ENCODE measurements around the gene ZFAND3. TPM values are rescaled to one million over a fixed set of nuclear protein-coding genes. Genes with fewer than 3 reads are reported as not detected.

ZFAND3 gene
- total RNA-seq, 1 donor from 2014 or later: 31.2 TPM

- H3K9me3 ChIP-seq: no peaks in the 10 kb centered on the region
- TF ChIP-seq, protein P1, sequence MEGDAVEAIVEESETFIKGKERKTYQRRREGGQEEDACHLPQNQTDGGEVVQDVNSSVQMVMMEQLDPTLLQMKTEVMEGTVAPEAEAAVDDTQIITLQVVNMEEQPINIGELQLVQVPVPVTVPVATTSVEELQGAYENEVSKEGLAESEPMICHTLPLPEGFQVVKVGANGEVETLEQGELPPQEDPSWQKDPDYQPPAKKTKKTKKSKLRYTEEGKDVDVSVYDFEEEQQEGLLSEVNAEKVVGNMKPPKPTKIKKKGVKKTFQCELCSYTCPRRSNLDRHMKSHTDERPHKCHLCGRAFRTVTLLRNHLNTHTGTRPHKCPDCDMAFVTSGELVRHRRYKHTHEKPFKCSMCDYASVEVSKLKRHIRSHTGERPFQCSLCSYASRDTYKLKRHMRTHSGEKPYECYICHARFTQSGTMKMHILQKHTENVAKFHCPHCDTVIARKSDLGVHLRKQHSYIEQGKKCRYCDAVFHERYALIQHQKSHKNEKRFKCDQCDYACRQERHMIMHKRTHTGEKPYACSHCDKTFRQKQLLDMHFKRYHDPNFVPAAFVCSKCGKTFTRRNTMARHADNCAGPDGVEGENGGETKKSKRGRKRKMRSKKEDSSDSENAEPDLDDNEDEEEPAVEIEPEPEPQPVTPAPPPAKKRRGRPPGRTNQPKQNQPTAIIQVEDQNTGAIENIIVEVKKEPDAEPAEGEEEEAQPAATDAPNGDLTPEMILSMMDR (IDR thresholded peaks at IDR 0.05): no peak
- no peak for TF ChIP-seq POLR2A (IDR thresholded peaks at IDR 0.05)
- TF ChIP-seq POLR2AphosphoS5 (IDR thresholded peaks at IDR 0.05; ENCODE audit: insufficient read depth in 1 of 2, low read depth in 1 of 2): no peak
- H3K27me3 ChIP-seq: no peaks in the 10 kb centered on the region
- DNase-seq (ENCODE audit: extremely low spot score in 2 of 2): no peak
- H3K36me3 ChIP-seq: no peaks in the 10 kb centered on the region
- H3K27ac ChIP-seq: no peak overlapping the region
- intact Hi-C loops (cut with DNase I): no loop called here
- no peak overlapping the region for H3K4me3 ChIP-seq
- peaks cover 32% of the 10 kb centered on the region for H3K4me1 ChIP-seq
Measured at GRCh38 chr6:37994223-37994622, 174.7 kb downstream of the ZFAND3 start.

DNA sequence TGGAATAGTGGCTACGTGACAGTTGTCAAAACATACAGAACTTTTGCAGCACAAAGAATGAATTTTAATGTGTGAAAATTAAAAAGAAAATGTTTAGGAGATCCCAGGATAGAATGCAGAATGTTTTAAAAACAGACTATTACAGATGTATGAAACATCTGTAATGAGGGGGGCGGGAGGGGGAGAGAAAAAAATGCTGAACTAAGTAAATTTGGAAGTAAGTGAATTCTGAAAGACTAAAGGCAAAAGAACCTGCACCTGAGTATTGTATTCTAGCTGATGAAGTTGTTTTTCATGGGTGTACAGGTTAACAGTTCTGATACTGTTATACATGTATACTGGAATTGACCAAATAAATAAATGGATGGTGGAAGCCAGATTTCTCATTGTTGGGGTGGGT is 178.8 kb downstream of the ZFAND3 start:
- TF ChIP-seq POLR2A (IDR thresholded peaks at IDR 0.05): no peak
- TF ChIP-seq, protein P1 (IDR thresholded peaks at IDR 0.05): no peak
- TF ChIP-seq POLR2AphosphoS5 (IDR thresholded peaks at IDR 0.05; ENCODE audit: insufficient read depth in 1 of 2, low read depth in 1 of 2): no peak
- DNase-seq (ENCODE audit: extremely low spot score in 2 of 2): no peak
- Histone ChIP-seq H3K4me3 (no peak overlapping the region), H3K27ac (no peak overlapping the region), H3K36me3 (no peaks in the 10 kb centered on the region), H3K27me3 (no peaks in the 10 kb centered on the region), H3K9me3 (no peaks in the 10 kb centered on the region), H3K4me1 (peaks cover 11% of the 10 kb centered on the region)
- intact Hi-C loops (cut with DNase I): no loop called here

DNA sequence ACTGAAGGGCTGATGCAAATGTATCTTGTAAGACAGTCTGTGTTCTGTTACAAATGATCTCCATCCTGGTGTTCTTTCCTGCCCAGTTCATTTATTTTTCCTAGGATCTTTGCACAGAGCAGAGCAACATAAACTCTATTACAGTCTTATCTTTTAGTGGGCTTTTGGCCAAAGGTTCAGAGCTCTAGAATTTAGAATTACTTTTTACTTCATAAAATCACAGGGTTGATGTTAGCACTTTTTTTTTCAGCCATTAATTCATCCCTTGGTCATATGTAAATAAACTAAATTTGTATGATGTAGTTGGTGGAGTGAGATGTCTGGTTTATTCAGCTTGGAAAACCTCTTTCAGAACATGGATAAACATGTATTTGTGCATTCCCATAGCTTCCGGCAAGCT is 181.9 kb downstream of the ZFAND3 start:
- Histone ChIP-seq H3K27ac (no peak overlapping the region), H3K4me1 (no peaks in the 10 kb centered on the region), H3K4me3 (no peak overlapping the region), H3K27me3 (no peaks in the 10 kb centered on the region), H3K36me3 (no peaks in the 10 kb centered on the region), H3K9me3 (no peaks in the 10 kb centered on the region)
- DNase-seq (ENCODE audit: extremely low spot score in 2 of 2): no peak
- no peak for TF ChIP-seq POLR2A (IDR thresholded peaks at IDR 0.05)
- no peak for TF ChIP-seq POLR2AphosphoS5 (IDR thresholded peaks at IDR 0.05; ENCODE audit: insufficient read depth in 1 of 2, low read depth in 1 of 2)
- TF ChIP-seq, protein P1 (IDR thresholded peaks at IDR 0.05): no peak
- intact Hi-C loops (cut with DNase I): no loop called here

DNA sequence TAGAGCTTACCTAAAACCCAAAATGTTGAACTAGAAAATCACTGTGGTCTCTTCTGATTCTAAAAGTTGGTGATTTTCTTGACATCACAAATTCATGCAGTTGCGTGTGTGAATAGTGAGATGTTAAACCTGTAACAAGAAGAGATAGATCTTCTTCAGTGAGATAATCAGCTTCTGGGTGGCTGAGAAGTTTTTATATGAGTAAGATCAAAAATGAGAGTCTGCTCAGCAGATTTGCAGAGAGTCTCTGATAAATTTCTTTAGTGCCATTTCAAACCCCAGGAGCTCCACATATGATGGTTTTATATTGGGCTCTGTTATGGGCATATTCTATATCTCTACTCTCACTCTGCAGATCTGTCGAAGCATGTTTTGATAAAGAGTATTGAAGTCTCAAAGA is 185.4 kb downstream of the ZFAND3 start:
- H3K4me1 ChIP-seq: no peaks in the 10 kb centered on the region
- no peak overlapping the region for H3K27ac ChIP-seq
- H3K27me3 ChIP-seq: no peaks in the 10 kb centered on the region
- no peak for DNase-seq (ENCODE audit: extremely low spot score in 2 of 2)
- no peak overlapping the region for H3K4me3 ChIP-seq
- intact Hi-C loops (cut with DNase I): no loop called here
- TF ChIP-seq POLR2A (IDR thresholded peaks at IDR 0.05) (no peak), POLR2AphosphoS5 (IDR thresholded peaks at IDR 0.05; ENCODE audit: insufficient read depth in 1 of 2, low read depth in 1 of 2) (no peak)
- TF ChIP-seq, protein P1 (IDR thresholded peaks at IDR 0.05): no peak
- no peaks in the 10 kb centered on the region for H3K9me3 ChIP-seq
- no peaks in the 10 kb centered on the region for H3K36me3 ChIP-seq

DNA sequence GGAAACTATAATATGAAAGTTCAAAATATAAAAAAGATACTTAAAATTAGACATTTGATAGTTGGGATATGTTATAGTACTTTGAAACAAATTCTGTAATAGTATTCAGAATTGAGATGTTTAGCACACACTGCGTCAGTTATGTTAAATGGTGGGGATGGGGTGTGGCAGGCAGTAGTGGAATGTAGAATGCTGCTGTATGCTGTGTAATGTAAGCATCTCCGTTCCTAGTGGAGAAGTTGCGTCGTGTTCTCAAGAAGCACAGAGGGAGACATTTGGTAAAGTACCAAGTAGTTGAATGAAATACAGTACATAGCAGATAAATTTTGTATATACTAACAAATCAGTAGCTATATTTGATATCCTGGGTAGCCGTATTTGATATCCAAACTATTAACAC is 192.4 kb downstream of the ZFAND3 start:
- intact Hi-C loops (cut with DNase I): loop anchor here (10.0 kb wide), 1 partner anchor 217 kb away; no protein-coding TSS in a partner anchor
- Histone ChIP-seq H3K9me3 (peaks cover 5% of the 10 kb centered on the region), H3K27ac (no peak overlapping the region), H3K4me3 (no peak overlapping the region), H3K36me3 (no peaks in the 10 kb centered on the region), H3K27me3 (no peaks in the 10 kb centered on the region), H3K4me1 (no peaks in the 10 kb centered on the region)
- TF ChIP-seq POLR2A (IDR thresholded peaks at IDR 0.05): no peak
- TF ChIP-seq, protein P1 (IDR thresholded peaks at IDR 0.05): no peak
- TF ChIP-seq POLR2AphosphoS5 (IDR thresholded peaks at IDR 0.05; ENCODE audit: insufficient read depth in 1 of 2, low read depth in 1 of 2): no peak
- no peak for DNase-seq (ENCODE audit: extremely low spot score in 2 of 2)
